Panc1 (cell line): ENCODE measurements around the gene PPFIA4. TPM values are rescaled to one million over a fixed set of nuclear protein-coding genes. Genes with fewer than 3 reads are reported as not detected.

ENCODE experiments used
- ATAC-seq: fragments of 200-7000 bp; cut with Tn5 transposase; 2 replicates; pipeline ENCODE4 v1.9.1; 2020; ENCODE audit warnings: mild to moderate bottlenecking, moderate library complexity
- BruUV-seq: library from RNA; stranded (reverse); fragments of 400-500 nt; replicated peaks from 2 replicates; lab custom pipeline; 2021; lab: Mats Ljungman, UMichigan
- CTCF ChIA-PET: fragments of 300-600 bp; sonication (Branson Sonifier 250); formaldehyde crosslinking; loops from one replicate; lab custom pipeline; 2022; ENCODE audit warnings: antibody characterized with exemption; lab: Charles Lee
- POLR2A ChIA-PET: fragments of 300-600 bp; sonication (Branson Sonifier 250); formaldehyde crosslinking; loops from one replicate; lab custom pipeline; 2022; ENCODE audit warnings: antibody characterized with exemption; lab: Charles Lee
- DNase-seq: peaks from one replicate; pipeline ENCODE4 v3.0.0-alpha.2; 2010; ENCODE audit warnings: low read depth, low spot score
- H3K27ac ChIP-seq: 2 replicates; pipeline ENCODE4 v1.5.1; 2011; ENCODE audit warnings: mild to moderate bottlenecking, low read length, inconsistent platforms
- H3K27me3 ChIP-seq: fragments of 200-500 bp; sonication (Bioruptor generic); 2 replicates; pipeline ENCODE4 v1.6.0; 2014; ENCODE audit warnings: low read length, inconsistent platforms; ENCODE audit not compliant: control insufficient read depth, insufficient read depth
- H3K36me3 ChIP-seq: fragments of 200-500 bp; sonication (Bioruptor generic); 2 replicates; pipeline ENCODE4 v1.5.1; 2014; ENCODE audit warnings: inconsistent platforms, mild to moderate bottlenecking, low read length, moderate library complexity; ENCODE audit not compliant: control insufficient read depth, insufficient read depth
- H3K4me1 ChIP-seq: 2 replicates; pipeline ENCODE4 v1.5.1; 2011; ENCODE audit warnings: inconsistent platforms, mild to moderate bottlenecking, low read length, moderate library complexity; ENCODE audit not compliant: control insufficient read depth, insufficient read depth
- H3K4me3 ChIP-seq, 2 experiments: 2 replicates each; pipeline ENCODE4 v1.5.1; 2011 to 2012; ENCODE audit warnings: low read depth in 2 of 2, low read length in 2 of 2, mild to moderate bottlenecking in 2 of 2, inconsistent platforms in 1 of 2, moderate library complexity in 1 of 2
- H3K9me3 ChIP-seq: fragments of 200-500 bp; sonication (Bioruptor generic); 2 replicates; pipeline ENCODE4 v1.5.1; 2014; ENCODE audit warnings: low read depth, mild to moderate bottlenecking, inconsistent platforms, low read length, moderate library complexity; ENCODE audit not compliant: control insufficient read depth, insufficient read depth
- CTCF ChIP-seq: fragments of 450-650 bp; IDR thresholded peaks from 2 replicates; pipeline ENCODE4 v1.5.1; 2017; ENCODE audit warnings: mild to moderate bottlenecking
- POLR2AphosphoS5 ChIP-seq: IDR thresholded peaks from 2 replicates; pipeline ENCODE4 v1.6.1; 2012; ENCODE audit warnings: mild to moderate bottlenecking, low read depth, low read length, moderate library complexity
- SIN3A ChIP-seq: IDR thresholded peaks from 2 replicates; pipeline ENCODE4 v1.6.1; 2012; ENCODE audit warnings: low read depth, mild to moderate bottlenecking, low read length, moderate library complexity, borderline replicate concordance; ENCODE audit not compliant: insufficient read depth
- TCF7L2 ChIP-seq: IDR thresholded peaks from 2 replicates; pipeline ENCODE4 v1.6.1; 2011; ENCODE audit warnings: mild to moderate bottlenecking, low read depth, low read length, inconsistent platforms
- in situ Hi-C: cut with HindIII; loops from 2 replicates; pipeline ENCODE4 v1.10.0; 2016; ENCODE audit warnings: low sequenced_read_pairs, low pct_unique_long_range_greater_than_20kb
- intact Hi-C: fragments of 100-400 bp; cut with micrococcal nuclease; formaldehyde crosslinking; loops from one replicate; pipeline ENCODE4 v1.10.0; 2022; ENCODE audit not compliant: unreplicated experiment
- total RNA-seq: library from RNA; stranded (reverse); gene quantifications from one replicate; pipeline ENCODE4 v1.2.1, GENCODE V29; 2021; ENCODE audit not compliant: unreplicated experiment
- TF ChIP-seq, protein P1 (sequence below), 2 experiments: IDR thresholded peaks; 2 replicates each; pipeline ENCODE4 v1.6.1; 2011 to 2012; ENCODE audit warnings: low read depth in 2 of 2, control low read depth in 1 of 2, low read length in 1 of 2, mild to moderate bottlenecking in 1 of 2, moderate library complexity in 1 of 2; ENCODE audit not compliant: insufficient read depth in 1 of 2

Gene PPFIA4
- total RNA-seq, 1 experiment from 2014 or later: 1.9 TPM

DNA sequence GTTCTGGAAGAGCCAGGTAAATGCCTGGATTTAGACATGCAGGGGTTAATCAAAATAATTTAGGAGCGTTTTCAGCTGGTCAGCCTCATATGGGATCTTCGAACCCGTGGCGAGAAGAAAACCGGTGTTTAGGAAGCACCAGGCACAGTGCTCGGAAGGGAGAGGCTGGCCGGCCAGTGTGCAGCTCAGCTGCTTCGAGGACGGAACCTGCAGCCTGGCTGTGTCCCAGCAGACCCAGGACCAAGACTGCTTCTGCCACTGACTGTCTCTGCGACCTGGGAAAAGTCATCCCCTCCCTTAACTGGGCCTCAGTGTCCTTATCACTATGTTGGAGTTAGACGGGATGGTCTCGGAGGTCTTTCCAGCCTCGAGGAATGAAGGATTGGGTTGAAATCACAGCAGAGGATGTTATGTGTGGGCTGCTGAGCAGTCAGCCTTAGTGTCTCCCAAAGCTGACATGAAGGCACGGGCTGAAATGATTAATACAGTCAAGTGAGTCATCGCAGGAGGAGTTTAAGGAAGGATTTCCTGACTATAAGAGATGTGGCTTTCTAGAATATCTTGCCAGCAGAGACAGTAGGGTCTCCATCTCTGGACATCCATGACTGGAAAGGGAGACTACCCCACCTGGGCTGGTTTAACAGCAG is 20.8 kb downstream of the PPFIA4 start:
- H3K27ac ChIP-seq: no peak overlapping the region
- no peak for DNase-seq
- in situ Hi-C loops: no loop called here
- no peak; the same call in 1 of the 2 replicates for ATAC-seq
- no peak overlapping the region for H3K4me3 ChIP-seq
- no TSS peak for BruUV-seq
- no peaks in the 10 kb centered on the region for H3K9me3 ChIP-seq
- no peaks in the 10 kb centered on the region for H3K27me3 ChIP-seq
- intact Hi-C loops: no loop called here
- POLR2A ChIA-PET: no interaction called here
- TF ChIP-seq SIN3A (no peak), CTCF (no peak), TCF7L2 (no peak), POLR2AphosphoS5 (no peak)
- TF ChIP-seq, protein P1, sequence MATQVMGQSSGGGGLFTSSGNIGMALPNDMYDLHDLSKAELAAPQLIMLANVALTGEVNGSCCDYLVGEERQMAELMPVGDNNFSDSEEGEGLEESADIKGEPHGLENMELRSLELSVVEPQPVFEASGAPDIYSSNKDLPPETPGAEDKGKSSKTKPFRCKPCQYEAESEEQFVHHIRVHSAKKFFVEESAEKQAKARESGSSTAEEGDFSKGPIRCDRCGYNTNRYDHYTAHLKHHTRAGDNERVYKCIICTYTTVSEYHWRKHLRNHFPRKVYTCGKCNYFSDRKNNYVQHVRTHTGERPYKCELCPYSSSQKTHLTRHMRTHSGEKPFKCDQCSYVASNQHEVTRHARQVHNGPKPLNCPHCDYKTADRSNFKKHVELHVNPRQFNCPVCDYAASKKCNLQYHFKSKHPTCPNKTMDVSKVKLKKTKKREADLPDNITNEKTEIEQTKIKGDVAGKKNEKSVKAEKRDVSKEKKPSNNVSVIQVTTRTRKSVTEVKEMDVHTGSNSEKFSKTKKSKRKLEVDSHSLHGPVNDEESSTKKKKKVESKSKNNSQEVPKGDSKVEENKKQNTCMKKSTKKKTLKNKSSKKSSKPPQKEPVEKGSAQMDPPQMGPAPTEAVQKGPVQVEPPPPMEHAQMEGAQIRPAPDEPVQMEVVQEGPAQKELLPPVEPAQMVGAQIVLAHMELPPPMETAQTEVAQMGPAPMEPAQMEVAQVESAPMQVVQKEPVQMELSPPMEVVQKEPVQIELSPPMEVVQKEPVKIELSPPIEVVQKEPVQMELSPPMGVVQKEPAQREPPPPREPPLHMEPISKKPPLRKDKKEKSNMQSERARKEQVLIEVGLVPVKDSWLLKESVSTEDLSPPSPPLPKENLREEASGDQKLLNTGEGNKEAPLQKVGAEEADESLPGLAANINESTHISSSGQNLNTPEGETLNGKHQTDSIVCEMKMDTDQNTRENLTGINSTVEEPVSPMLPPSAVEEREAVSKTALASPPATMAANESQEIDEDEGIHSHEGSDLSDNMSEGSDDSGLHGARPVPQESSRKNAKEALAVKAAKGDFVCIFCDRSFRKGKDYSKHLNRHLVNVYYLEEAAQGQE (IDR thresholded peaks at IDR 0.05; ENCODE audit: insufficient read depth in 1 of 2, low read depth in 2 of 2, low read length in 1 of 2): no peak
- CTCF ChIA-PET: interaction anchor here (0.7 kb wide), 1 partner anchor 291 kb away, joined by 3 read pairs; no protein-coding TSS in a partner anchor
- no peaks in the 10 kb centered on the region for H3K4me1 ChIP-seq
- H3K36me3 ChIP-seq: no peaks in the 10 kb centered on the region

- ATAC-seq: no peak; the same call in 1 of the 2 replicates
Observed at GRCh38 chr1:203048086-203048485, 21.8 kb downstream of the PPFIA4 start.

More at GRCh38 chr1:203048086-203048485, 21.8 kb downstream of the PPFIA4 start:
- no peaks in the 10 kb centered on the region for H3K36me3 ChIP-seq
- ChIA-PET POLR2A (no interaction called here), CTCF (interaction anchor here (0.6 kb wide), 2 partner anchors 71 to 125 kb away, joined by 3 to 5 read pairs; no protein-coding TSS in a partner anchor)
- no peak overlapping the region for H3K27ac ChIP-seq
- intact Hi-C loops (no loop called here), in situ Hi-C loops (no loop called here)
- no TSS peak for BruUV-seq
- TF ChIP-seq CTCF: no peak
- no peak for TF ChIP-seq SIN3A
- no peak for DNase-seq
- H3K27me3 ChIP-seq: no peaks in the 10 kb centered on the region
- no peaks in the 10 kb centered on the region for H3K4me1 ChIP-seq
- H3K4me3 ChIP-seq: no peak overlapping the region
- no peaks in the 10 kb centered on the region for H3K9me3 ChIP-seq
